GM18505 (cell line): Measurements from ENCODE around the gene SAMD5.
"Not testable (repeated sequence)": the region's sequence is repeated elsewhere in the genome, so short reads cannot be mapped to it uniquely, and the experiment has no call there.

Experiments used
- ATAC-seq: cut with Tn5 transposase; IDR thresholded peaks from one replicate; pipeline ENCODE4 v1.9.1; 2021; ENCODE audit not compliant: unreplicated experiment
- POLR2A ChIP-seq: IDR thresholded peaks from 4 replicates; pipeline ENCODE4 v1.6.1; 2011; ENCODE audit warnings: borderline replicate concordance; ENCODE audit not compliant: insufficient read depth, insufficient read length; ENCODE audit errors: extremely low read depth

Gene SAMD5

DNA sequence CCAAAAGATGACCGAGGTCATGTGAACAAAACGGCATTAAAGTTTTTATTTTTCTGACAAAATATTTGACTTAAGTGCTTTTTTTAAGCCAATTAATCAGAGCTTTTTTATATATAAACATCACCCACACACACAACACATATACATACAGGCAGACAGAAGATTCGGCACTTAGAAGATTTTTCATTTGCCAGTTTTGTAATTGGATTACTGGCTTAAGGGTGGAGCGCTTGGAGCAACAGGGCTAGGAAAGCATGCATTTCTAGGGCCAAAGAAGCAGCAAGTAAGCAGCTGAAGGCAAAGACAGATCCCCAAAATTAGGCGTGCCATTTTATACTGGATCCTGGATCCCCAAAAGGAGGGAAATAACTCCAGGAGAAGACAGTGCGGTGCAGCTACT is 30.3 kb downstream of the SAMD5 start:
- ATAC-seq, result no peak
- no peak for TF ChIP-seq POLR2A

DNA sequence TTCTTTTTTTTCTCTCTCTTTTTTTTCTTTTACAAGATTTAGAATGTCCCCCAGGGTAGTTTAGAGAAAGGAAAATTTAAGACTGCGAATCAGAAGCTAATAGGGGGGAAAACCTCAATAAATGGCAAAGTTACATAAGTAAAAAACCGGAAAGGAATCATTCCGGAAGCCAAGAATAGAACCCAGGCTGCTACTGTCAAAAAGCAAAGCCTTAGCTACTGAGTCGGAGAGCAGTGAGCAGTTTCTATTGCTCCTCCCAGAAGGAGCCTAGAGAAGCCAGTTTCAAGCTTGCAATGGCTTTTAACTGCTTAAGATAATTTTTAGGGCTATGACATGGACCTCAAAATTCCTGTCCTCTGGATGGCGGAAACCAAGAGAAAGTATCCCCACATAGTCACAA is 31.6 kb downstream of the SAMD5 start:
- ATAC-seq, result no peak
- no peak for TF ChIP-seq POLR2A

- ATAC-seq, result not testable (repeated sequence)
These were observed 33.9 kb downstream of the SAMD5 start for GRCh38 chr6:147542436-147542835.

DNA sequence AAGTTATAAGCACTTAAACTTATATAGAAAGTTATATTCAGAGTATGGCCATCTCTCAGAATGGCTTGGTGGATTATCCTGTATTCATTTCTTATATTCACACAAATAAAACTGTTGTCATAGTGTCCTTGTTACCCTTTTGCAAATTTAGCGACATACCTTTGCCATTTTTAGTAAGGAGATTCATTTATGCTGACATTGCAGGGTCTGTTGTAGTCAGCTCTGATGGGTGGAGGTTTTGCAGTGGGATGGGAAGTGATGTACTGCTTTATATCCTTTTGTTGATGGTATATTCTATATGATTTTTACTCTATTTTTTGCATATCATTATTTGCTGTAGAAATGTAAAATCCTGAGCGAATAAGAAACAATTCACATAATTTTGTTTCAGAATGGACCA is 35.9 kb downstream of the SAMD5 start:
- ATAC-seq, result no peak
- no peak for TF ChIP-seq POLR2A

DNA sequence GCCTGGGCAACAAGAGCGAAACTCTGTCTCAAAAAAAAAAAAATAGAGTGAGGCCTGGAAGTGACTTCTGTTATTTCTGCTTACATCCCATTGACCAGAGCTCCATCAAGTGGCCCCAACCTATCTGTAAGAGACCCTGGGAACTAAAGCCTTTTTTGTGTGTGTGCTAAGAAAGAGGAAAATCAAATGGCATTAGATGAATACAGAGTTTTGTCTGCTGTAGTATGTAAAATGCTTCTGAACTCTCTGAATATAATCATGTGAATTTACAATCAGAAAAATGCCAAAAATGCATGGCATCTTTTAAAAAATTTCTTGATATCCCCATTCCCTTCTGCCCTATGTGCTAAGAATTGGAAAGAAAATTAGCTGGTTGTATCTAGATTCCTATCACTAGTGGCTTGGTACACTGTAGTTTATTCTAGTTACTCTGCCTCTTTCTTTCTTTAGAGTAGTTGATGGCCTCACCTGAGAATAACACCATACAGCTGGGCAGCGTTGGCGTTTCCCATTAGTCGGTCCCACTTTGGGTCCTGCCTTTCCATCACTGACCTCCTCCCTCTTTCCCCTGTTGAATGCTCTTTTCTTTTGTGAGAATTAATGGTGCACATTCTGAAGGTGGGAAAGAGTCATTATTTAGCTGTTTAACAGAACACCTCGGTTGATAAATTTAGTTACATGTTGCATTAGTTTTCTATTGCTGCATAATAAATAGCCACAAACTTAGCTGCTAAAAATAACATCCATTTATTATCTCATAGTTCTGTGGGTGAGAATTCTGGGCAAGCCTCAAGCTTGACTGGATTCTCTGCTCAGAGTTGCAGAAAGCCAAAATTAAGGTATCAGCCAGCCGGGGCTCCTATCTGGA is 38.2 kb downstream of the SAMD5 start:
- ATAC-seq, result no peak
- TF ChIP-seq POLR2A, result no peak

GRCh38 chr6:147547369-147547902 is 38.9 kb downstream of the SAMD5 start:
- TF ChIP-seq POLR2A, result no peak
- no peak for ATAC-seq

DNA sequence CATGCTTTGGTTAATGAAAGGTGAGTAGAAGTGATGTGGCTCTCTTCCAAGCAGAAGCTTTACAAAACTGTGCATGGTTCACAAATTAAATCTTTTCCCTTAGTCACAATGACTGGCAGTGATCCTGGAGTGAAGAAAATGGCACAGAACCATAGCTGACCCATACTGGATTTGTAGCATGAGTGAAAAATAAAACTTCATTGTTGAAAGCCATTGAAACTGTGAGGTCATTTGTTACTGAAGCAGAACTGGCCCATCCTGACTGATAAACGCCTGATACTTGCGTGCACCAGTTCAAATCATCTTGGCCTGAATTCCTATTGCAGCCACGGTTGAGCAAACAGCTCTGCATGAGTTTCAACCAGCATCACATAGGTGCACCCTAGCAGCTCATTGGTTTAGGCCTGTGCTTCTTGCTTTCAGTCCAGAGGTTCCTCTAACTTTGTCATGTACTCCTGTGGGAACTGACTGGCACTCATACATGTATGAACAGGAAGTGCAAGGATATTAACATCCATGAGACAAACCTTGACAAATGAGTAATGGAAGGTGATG is 40.5 kb downstream of the SAMD5 start:
- TF ChIP-seq POLR2A, result no peak
- no peak for ATAC-seq

DNA sequence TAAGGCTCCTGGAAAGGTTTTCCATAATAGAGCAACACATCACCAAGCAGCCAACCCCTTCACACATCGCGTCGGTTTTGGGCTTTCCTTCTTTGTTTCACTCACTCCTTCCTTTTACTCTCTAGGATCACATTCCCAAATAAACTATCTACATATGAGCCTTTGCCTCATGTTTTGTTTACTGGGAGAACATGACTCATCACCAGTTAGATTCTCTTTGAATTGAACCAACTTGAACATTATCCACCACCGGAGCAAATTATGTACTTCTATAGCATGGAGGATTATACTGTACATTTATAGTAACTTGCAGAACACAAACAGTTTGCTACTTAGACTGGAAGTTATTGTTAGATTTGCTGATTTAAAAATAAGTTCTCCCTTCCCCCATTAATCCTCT is 41.0 kb downstream of the SAMD5 start:
- no peak for TF ChIP-seq POLR2A
- ATAC-seq, result no peak

GRCh38 chr6:147551976-147552375 is 43.5 kb downstream of the SAMD5 start:
- no peak for TF ChIP-seq POLR2A
- no peak for ATAC-seq

GRCh38 chr6:147553099-147553498 is 44.6 kb downstream of the SAMD5 start:
- TF ChIP-seq POLR2A, result no peak
- ATAC-seq, result no peak

- no peak for ATAC-seq
These were observed 45.8 kb downstream of the SAMD5 start for GRCh38 chr6:147554281-147554680.

DNA sequence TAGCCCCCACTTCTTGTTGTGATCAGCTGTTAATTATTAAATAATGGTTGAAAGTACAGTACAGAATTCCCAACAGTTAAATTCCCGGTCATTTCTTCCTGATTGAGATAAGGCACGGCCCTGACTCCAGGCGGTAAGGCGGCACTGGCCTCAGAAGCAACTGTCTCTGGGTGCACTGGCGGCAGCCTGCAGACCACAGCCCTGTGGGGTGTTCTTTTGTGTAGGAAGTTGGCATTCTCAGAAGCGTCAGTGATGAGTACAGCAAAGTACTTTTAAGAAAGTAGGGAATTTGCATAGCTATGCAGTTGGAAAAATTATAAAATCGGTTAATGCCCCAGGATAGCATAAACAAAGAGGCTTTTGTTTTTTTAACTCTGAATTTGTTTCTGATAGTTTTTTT is 50.5 kb downstream of the SAMD5 start:
- no peak for ATAC-seq
- no peak for TF ChIP-seq POLR2A

More at GRCh38 chr6:147554281-147554680, 45.8 kb downstream of the SAMD5 start:
- TF ChIP-seq POLR2A, result no peak

GRCh38 chr6:147560670-147561069 is 52.2 kb downstream of the SAMD5 start:
- no peak for ATAC-seq
- no peak for TF ChIP-seq POLR2A

DNA sequence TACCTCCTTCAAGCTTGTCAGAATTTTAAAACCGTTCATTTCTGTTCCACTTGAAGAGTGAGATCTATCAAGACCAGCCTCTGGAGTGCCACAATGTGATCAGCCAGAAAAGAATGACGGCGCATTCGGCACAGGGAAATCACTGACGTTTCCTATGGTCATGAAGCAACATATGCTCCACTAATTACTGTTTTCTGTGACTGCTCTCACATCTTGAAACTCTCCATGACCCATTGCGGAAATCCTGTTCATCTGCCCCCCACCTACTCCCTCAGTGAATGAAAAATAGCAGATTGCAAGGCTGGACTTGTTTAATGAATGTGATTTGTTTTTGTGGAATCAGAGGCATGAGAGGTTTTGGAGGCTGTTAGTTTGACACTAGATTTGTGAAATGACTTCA is 53.2 kb downstream of the SAMD5 start:
- TF ChIP-seq POLR2A, result no peak
- ATAC-seq, result no peak
